GM12878 (cell line): ENCODE results near the gene RTF1.

Source experiments
- CHD1 ChIP-seq: IDR thresholded peaks from 2 replicates; pipeline ENCODE4 v1.6.1; 2012; ENCODE audit warnings: low read depth, low read length, improper control_type of control experiment
- CHD2 ChIP-seq: IDR thresholded peaks from 2 replicates; pipeline ENCODE4 v1.6.1; 2011; ENCODE audit warnings: low read depth, low read length, improper control_type of control experiment, borderline replicate concordance
- CTCF ChIP-seq, 3 experiments: IDR thresholded peaks in 2 of 3; conservative IDR thresholded peaks in 1 of 3; 2 replicates each; pipeline ENCODE4 v1.5.1; 2011; ENCODE audit warnings: low read depth in 3 of 3, low read length in 3 of 3, mild to moderate bottlenecking in 3 of 3, control low read depth in 2 of 3, moderate library complexity in 2 of 3, inconsistent platforms in 1 of 3, mixed read lengths in 1 of 3; ENCODE audit not compliant: control insufficient read depth in 2 of 3, insufficient read depth in 1 of 3; ENCODE audit errors: extremely low read depth in 1 of 3
- EP300 ChIP-seq, 2 experiments: fragments of 150-350 bp in 1 of 2; IDR thresholded peaks; 2 replicates each; pipeline ENCODE4 v1.6.1; 2011 to 2012; ENCODE audit warnings: low read depth in 2 of 2, low read length in 2 of 2, borderline replicate concordance in 1 of 2, improper control_type of control experiment in 1 of 2, inconsistent platforms in 1 of 2; ENCODE audit not compliant: control insufficient read depth in 1 of 2
- EZH2 ChIP-seq: IDR thresholded peaks from 2 replicates; pipeline ENCODE4 v1.6.1; 2012; ENCODE audit warnings: low read depth, mild to moderate bottlenecking, control low read depth, inconsistent platforms, low read length, borderline replicate concordance; ENCODE audit not compliant: control insufficient read depth
- MEF2B ChIP-seq: fragments of 450-650 bp; IDR thresholded peaks from 2 replicates; pipeline ENCODE4 v1.6.1; 2018; ENCODE audit warnings: mild to moderate bottlenecking, moderate library complexity; ENCODE audit not compliant: partially characterized antibody, poor library complexity, severe bottlenecking
- POLR2A ChIP-seq: IDR thresholded peaks from 2 replicates; pipeline ENCODE4 v1.6.1; 2011; ENCODE audit warnings: low read depth, mild to moderate bottlenecking, low read length
- RAD21 ChIP-seq: IDR thresholded peaks from 2 replicates; pipeline ENCODE4 v1.6.1; 2011; ENCODE audit warnings: mild to moderate bottlenecking, low read depth, low read length, moderate library complexity; ENCODE audit not compliant: insufficient read depth
- SIN3A ChIP-seq: IDR thresholded peaks from 2 replicates; pipeline ENCODE4 v1.6.1; 2012; ENCODE audit warnings: low read depth, low read length, improper control_type of control experiment
- TF ChIP-seq, protein P1 (sequence below): IDR thresholded peaks from 2 replicates; pipeline ENCODE4 v1.6.1; 2011; ENCODE audit warnings: low read depth, low read length, improper control_type of control experiment, borderline replicate concordance
- TF ChIP-seq, protein P2 (sequence below): IDR thresholded peaks from 2 replicates; pipeline ENCODE4 v1.6.1; 2011; ENCODE audit warnings: borderline replicate concordance, low read depth, mild to moderate bottlenecking, moderate library complexity, low read length; ENCODE audit not compliant: insufficient read depth, poor library complexity, severe bottlenecking

DNA sequence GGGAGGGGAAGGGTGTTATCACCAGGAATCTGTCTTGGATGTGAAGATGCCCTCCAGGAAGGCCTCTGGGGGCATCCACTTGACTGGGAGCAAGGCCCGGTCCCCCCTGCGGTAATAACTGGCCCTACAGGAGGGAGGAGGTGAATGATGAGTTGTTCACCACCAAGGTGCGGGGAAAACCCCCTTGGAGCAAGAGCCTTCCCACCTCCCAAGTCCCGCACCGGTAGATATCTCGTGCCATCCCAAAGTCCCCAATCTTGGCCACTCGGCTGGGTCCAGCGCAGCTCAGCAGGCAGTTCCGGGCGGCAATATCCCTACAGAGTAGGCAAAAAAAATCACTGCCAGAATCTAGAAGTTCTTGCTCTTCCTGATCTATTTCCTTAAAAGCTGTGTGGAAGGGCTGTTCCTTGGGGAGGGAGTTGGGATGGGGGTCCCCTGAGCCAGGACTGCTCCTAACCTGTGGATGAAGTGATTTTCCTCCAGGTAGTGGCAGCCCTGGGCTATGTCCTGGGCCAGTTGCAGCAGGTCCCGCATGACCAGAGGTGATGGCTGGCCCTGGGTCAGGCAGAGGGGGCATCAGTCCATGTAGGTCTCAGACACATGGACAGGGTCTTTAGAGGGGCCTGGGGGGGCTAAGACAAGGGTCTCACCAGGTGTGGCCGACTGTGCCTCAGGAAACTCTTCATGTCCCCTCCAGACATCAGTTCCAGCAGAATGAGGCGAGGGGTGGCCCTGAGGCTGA is 88.0 kb downstream of the RTF1 start:
- TF ChIP-seq CHD1: no peak
- no peak for TF ChIP-seq EP300 (IDR thresholded peaks at IDR 0.05; ENCODE audit: borderline replicate concordance in 1 of 2, control insufficient read depth in 1 of 2, low read depth in 2 of 2, low read length in 2 of 2)
- TF ChIP-seq CTCF (IDR thresholded peaks at IDR 0.05 in 2 of 3, conservative IDR thresholded peaks at IDR 0.05 in 1 of 3; ENCODE audit: control insufficient read depth in 2 of 3, extremely low read depth in 1 of 3, insufficient read depth in 1 of 3, low read depth in 3 of 3, low read length in 3 of 3): no peak
- TF ChIP-seq, protein P1, sequence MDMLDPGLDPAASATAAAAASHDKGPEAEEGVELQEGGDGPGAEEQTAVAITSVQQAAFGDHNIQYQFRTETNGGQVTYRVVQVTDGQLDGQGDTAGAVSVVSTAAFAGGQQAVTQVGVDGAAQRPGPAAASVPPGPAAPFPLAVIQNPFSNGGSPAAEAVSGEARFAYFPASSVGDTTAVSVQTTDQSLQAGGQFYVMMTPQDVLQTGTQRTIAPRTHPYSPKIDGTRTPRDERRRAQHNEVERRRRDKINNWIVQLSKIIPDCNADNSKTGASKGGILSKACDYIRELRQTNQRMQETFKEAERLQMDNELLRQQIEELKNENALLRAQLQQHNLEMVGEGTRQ: no peak
- TF ChIP-seq, protein P2, sequence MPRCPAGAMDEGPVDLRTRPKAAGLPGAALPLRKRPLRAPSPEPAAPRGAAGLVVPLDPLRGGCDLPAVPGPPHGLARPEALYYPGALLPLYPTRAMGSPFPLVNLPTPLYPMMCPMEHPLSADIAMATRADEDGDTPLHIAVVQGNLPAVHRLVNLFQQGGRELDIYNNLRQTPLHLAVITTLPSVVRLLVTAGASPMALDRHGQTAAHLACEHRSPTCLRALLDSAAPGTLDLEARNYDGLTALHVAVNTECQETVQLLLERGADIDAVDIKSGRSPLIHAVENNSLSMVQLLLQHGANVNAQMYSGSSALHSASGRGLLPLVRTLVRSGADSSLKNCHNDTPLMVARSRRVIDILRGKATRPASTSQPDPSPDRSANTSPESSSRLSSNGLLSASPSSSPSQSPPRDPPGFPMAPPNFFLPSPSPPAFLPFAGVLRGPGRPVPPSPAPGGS: no peak
- TF ChIP-seq MEF2B: no peak
- no peak for TF ChIP-seq EZH2
- TF ChIP-seq POLR2A: no peak
- TF ChIP-seq RAD21: no peak
- no peak for TF ChIP-seq SIN3A
- no peak for TF ChIP-seq CHD2
